ENCODE measurements around the gene PRODH2.

Gene PRODH2

DNA sequence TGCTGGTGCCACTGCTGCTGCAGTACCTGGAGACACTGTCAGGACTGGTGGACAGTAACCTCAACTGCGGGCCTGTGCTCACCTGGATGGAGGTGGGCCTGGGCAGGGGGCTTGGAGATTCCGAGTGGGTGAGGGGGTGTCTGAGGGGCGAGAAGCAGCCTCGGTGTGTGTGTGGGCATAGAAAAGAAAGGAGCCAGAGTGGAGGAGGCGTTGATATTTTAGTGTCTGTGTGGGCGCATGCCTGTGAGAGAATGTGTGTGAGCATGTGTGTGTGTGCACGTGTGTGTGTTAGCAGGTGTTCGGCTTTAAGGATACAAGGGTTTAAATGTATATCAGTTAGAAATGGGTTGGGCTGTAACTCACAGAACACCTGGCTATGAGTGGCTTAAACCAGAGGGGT is 33.6 kb downstream of the PRODH2 start:
- Histone ChIP-seq H3K9me3 (ENCODE audit: control insufficient read depth, insufficient read depth, low read length) (no peaks in the 10 kb centered on the region), H3K27me3 (ENCODE audit: control insufficient read depth, low read length) (no peaks in the 10 kb centered on the region), H3K36me3 (ENCODE audit: control insufficient read depth, low read length) (no peaks in the 10 kb centered on the region), H3K27ac (ENCODE audit: low read depth, low read length) (no peak overlapping the region), H3K4me1 (ENCODE audit: control insufficient read depth, low read length) (peaks cover 15% of the 10 kb centered on the region), H3K4me3 (ENCODE audit: low read length) (no peak overlapping the region), H3K4me2 (ENCODE audit: low read length) (no peak overlapping the region), H3K79me2 (ENCODE audit: control insufficient read depth, low read length) (peaks cover 5% of the 10 kb centered on the region; the same call in 1 of the 2 replicates), H3K9me2 (replicated peaks; ENCODE audit: control insufficient read depth, low read length) (no peaks in the 10 kb centered on the region), H3F3A (ENCODE audit: control insufficient read depth, insufficient read depth) (no peaks in the 10 kb centered on the region), H4K20me1 (ENCODE audit: control insufficient read depth, insufficient read depth, low read depth, low read length) (no peaks in the 10 kb centered on the region)
- TF ChIP-seq, protein P1, sequence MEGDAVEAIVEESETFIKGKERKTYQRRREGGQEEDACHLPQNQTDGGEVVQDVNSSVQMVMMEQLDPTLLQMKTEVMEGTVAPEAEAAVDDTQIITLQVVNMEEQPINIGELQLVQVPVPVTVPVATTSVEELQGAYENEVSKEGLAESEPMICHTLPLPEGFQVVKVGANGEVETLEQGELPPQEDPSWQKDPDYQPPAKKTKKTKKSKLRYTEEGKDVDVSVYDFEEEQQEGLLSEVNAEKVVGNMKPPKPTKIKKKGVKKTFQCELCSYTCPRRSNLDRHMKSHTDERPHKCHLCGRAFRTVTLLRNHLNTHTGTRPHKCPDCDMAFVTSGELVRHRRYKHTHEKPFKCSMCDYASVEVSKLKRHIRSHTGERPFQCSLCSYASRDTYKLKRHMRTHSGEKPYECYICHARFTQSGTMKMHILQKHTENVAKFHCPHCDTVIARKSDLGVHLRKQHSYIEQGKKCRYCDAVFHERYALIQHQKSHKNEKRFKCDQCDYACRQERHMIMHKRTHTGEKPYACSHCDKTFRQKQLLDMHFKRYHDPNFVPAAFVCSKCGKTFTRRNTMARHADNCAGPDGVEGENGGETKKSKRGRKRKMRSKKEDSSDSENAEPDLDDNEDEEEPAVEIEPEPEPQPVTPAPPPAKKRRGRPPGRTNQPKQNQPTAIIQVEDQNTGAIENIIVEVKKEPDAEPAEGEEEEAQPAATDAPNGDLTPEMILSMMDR (IDR thresholded peaks at IDR 0.05; ENCODE audit: low read depth, low read length, poor library complexity, severe bottlenecking): no peak
- no peak for TF ChIP-seq EZH2phosphoT487 (IDR thresholded peaks at IDR 0.05; ENCODE audit: borderline replicate concordance, low read length)

GRCh38 chr19:35777961-35778360 is 34.7 kb downstream of the PRODH2 start:
- Histone ChIP-seq H3K4me2 (ENCODE audit: low read length) (no peak overlapping the region), H3K9me2 (replicated peaks; ENCODE audit: control insufficient read depth, low read length) (no peaks in the 10 kb centered on the region), H3K79me2 (ENCODE audit: control insufficient read depth, low read length) (peaks cover 5% of the 10 kb centered on the region; the same call in 1 of the 2 replicates), H3K4me1 (ENCODE audit: control insufficient read depth, low read length) (peaks cover 15% of the 10 kb centered on the region), H3K27me3 (ENCODE audit: control insufficient read depth, low read length) (no peaks in the 10 kb centered on the region), H3F3A (ENCODE audit: control insufficient read depth, insufficient read depth) (no peaks in the 10 kb centered on the region), H3K9me3 (ENCODE audit: control insufficient read depth, insufficient read depth, low read length) (no peaks in the 10 kb centered on the region), H3K4me3 (ENCODE audit: low read length) (no peak overlapping the region), H3K36me3 (ENCODE audit: control insufficient read depth, low read length) (no peaks in the 10 kb centered on the region), H3K27ac (ENCODE audit: low read depth, low read length) (no peak overlapping the region), H4K20me1 (ENCODE audit: control insufficient read depth, insufficient read depth, low read depth, low read length) (no peaks in the 10 kb centered on the region)
- TF ChIP-seq EZH2phosphoT487 (IDR thresholded peaks at IDR 0.05; ENCODE audit: borderline replicate concordance, low read length): no peak
- TF ChIP-seq, protein P1 (IDR thresholded peaks at IDR 0.05; ENCODE audit: low read depth, low read length, poor library complexity, severe bottlenecking): no peak

GRCh38 chr19:35777086-35777841 is 35.4 kb downstream of the PRODH2 start:
- no peaks in the 10 kb centered on the region for H3K9me2 ChIP-seq (replicated peaks; ENCODE audit: control insufficient read depth, low read length)
- H4K20me1 ChIP-seq (ENCODE audit: control insufficient read depth, insufficient read depth, low read depth, low read length): no peaks in the 10 kb centered on the region
- no peak overlapping the region for H3K4me3 ChIP-seq (ENCODE audit: low read length)
- peaks cover 15% of the 10 kb centered on the region for H3K4me1 ChIP-seq (ENCODE audit: control insufficient read depth, low read length)
- H3K36me3 ChIP-seq (ENCODE audit: control insufficient read depth, low read length): no peaks in the 10 kb centered on the region
- H3K27me3 ChIP-seq (ENCODE audit: control insufficient read depth, low read length): no peaks in the 10 kb centered on the region
- no peaks in the 10 kb centered on the region; the same call in 1 of the 2 replicates for H3F3A ChIP-seq (ENCODE audit: control insufficient read depth, insufficient read depth)
- peaks cover 5% of the 10 kb centered on the region; the same call in 1 of the 2 replicates for H3K79me2 ChIP-seq (ENCODE audit: control insufficient read depth, low read length)
- H3K4me2 ChIP-seq (ENCODE audit: low read length): no peak overlapping the region; the same call in 1 of the 2 replicates
- TF ChIP-seq EZH2phosphoT487 (IDR thresholded peaks at IDR 0.05; ENCODE audit: borderline replicate concordance, low read length): no peak
- TF ChIP-seq, protein P1 (IDR thresholded peaks at IDR 0.05; ENCODE audit: low read depth, low read length, poor library complexity, severe bottlenecking): no peak
- no peaks in the 10 kb centered on the region for H3K9me3 ChIP-seq (ENCODE audit: control insufficient read depth, insufficient read depth, low read length)
- H3K27ac ChIP-seq (ENCODE audit: low read depth, low read length): no peak overlapping the region
